ENCODE results near the gene ATP5ME.
A peak's percentile ranks its signal among the peaks of the same experiment; 100 is the strongest.

ATP5ME gene

GRCh38 chr4:627347-628125 lies 46.5 kb downstream of the ATP5ME start:
- Histone ChIP-seq H3K9me3 (ENCODE audit: insufficient read depth, low read length) (peaks cover 14% of the 10 kb centered on the region; the same call in 1 of the 2 replicates), H3K4me1 (ENCODE audit: insufficient read depth, insufficient read length) (peaks cover 45% of the 10 kb centered on the region), H3K36me3 (ENCODE audit: insufficient read depth, insufficient read length, low read length) (no peaks in the 10 kb centered on the region), H3K4me3 (ENCODE audit: insufficient read length, low read depth) (no peak overlapping the region), H3K9ac (ENCODE audit: insufficient read length, low read depth) (no peak overlapping the region), H3K27me3 (ENCODE audit: insufficient read depth, insufficient read length) (no peaks in the 10 kb centered on the region)
- TF ChIP-seq SUZ12 (IDR thresholded peaks at IDR 0.05; ENCODE audit: extremely low read depth, insufficient read depth, insufficient read length) (no peak), YY1 (IDR thresholded peaks at IDR 0.05; ENCODE audit: insufficient read depth, insufficient read length) (no peak), ZNF274 (IDR thresholded peaks at IDR 0.05; ENCODE audit: low read depth, low read length) (no peak)
- no peak for DNase-seq (ENCODE audit: low read depth, low spot score)

- no peaks in the 10 kb centered on the region for H3K27me3 ChIP-seq (ENCODE audit: insufficient read depth, insufficient read length)
- TF ChIP-seq ZNF274 (IDR thresholded peaks at IDR 0.05; ENCODE audit: low read depth, low read length) (no peak), SUZ12 (IDR thresholded peaks at IDR 0.05; ENCODE audit: extremely low read depth, insufficient read depth, insufficient read length) (no peak), YY1 (IDR thresholded peaks at IDR 0.05; ENCODE audit: insufficient read depth, insufficient read length) (no peak)
- H3K9me3 ChIP-seq (ENCODE audit: insufficient read depth, low read length), result peaks cover 3% of the 10 kb centered on the region; the same call in 1 of the 2 replicates
- H3K4me3 ChIP-seq (ENCODE audit: insufficient read length, low read depth), result peak overlapping the region; percentile 3
- peaks cover 45% of the 10 kb centered on the region for H3K4me1 ChIP-seq (ENCODE audit: insufficient read depth, insufficient read length)
- no peaks in the 10 kb centered on the region for H3K36me3 ChIP-seq (ENCODE audit: insufficient read depth, insufficient read length, low read length)
- DNase-seq (ENCODE audit: low read depth, low spot score), result no peak
- peak overlapping the region; percentile 68 for H3K9ac ChIP-seq (ENCODE audit: insufficient read length, low read depth)
These were observed 47.6 kb downstream of the ATP5ME start for GRCh38 chr4:626201-627091.

GRCh38 chr4:625631-626161 lies 48.4 kb downstream of the ATP5ME start:
- H3K36me3 ChIP-seq (ENCODE audit: insufficient read depth, insufficient read length, low read length), result no peaks in the 10 kb centered on the region
- no peaks in the 10 kb centered on the region for H3K9me3 ChIP-seq (ENCODE audit: insufficient read depth, low read length)
- DNase-seq (ENCODE audit: low read depth, low spot score), result no peak
- TF ChIP-seq SUZ12 (IDR thresholded peaks at IDR 0.05; ENCODE audit: extremely low read depth, insufficient read depth, insufficient read length) (no peak), YY1 (IDR thresholded peaks at IDR 0.05; ENCODE audit: insufficient read depth, insufficient read length) (no peak), ZNF274 (IDR thresholded peaks at IDR 0.05; ENCODE audit: low read depth, low read length) (no peak)
- H3K9ac ChIP-seq (ENCODE audit: insufficient read length, low read depth), result peak overlapping the region; percentile 68
- no peaks in the 10 kb centered on the region for H3K27me3 ChIP-seq (ENCODE audit: insufficient read depth, insufficient read length)
- peaks cover 45% of the 10 kb centered on the region for H3K4me1 ChIP-seq (ENCODE audit: insufficient read depth, insufficient read length)
- peak overlapping the region; percentile 3 for H3K4me3 ChIP-seq (ENCODE audit: insufficient read length, low read depth)

GRCh38 chr4:624705-625590 lies 49.1 kb downstream of the ATP5ME start, which contains the start of gene PDE6B:
Gene PDE6B (plus strand): TSS chr4:625573. CDS start chr4:625627, 54 bp downstream.
- H3K27me3 ChIP-seq (ENCODE audit: insufficient read depth, insufficient read length), result no peaks in the 10 kb centered on the region
- no peaks in the 10 kb centered on the region for H3K36me3 ChIP-seq (ENCODE audit: insufficient read depth, insufficient read length, low read length)
- peak; percentile 61 for DNase-seq (ENCODE audit: low read depth, low spot score)

GRCh38 chr4:623914-624566 lies 50.0 kb downstream of the ATP5ME start:
- no peaks in the 10 kb centered on the region for H3K36me3 ChIP-seq (ENCODE audit: insufficient read depth, insufficient read length, low read length)
- peak overlapping the region; percentile 53 for H3K9ac ChIP-seq (ENCODE audit: insufficient read length, low read depth)
- no peaks in the 10 kb centered on the region for H3K9me3 ChIP-seq (ENCODE audit: insufficient read depth, low read length)
- no peak overlapping the region for H3K4me3 ChIP-seq (ENCODE audit: insufficient read length, low read depth)
- no peaks in the 10 kb centered on the region for H3K27me3 ChIP-seq (ENCODE audit: insufficient read depth, insufficient read length)
- TF ChIP-seq YY1 (IDR thresholded peaks at IDR 0.05; ENCODE audit: insufficient read depth, insufficient read length), result no peak
- peaks cover 38% of the 10 kb centered on the region for H3K4me1 ChIP-seq (ENCODE audit: insufficient read depth, insufficient read length)
- no peak for DNase-seq (ENCODE audit: low read depth, low spot score)

More at GRCh38 chr4:624705-625590, 49.1 kb downstream of the ATP5ME start, which contains the start of gene PDE6B:
- Histone ChIP-seq H3K9me3 (ENCODE audit: insufficient read depth, low read length) (no peaks in the 10 kb centered on the region), H3K9ac (ENCODE audit: insufficient read length, low read depth) (peak within 1 kb of the TSS; percentile 68), H3K4me3 (ENCODE audit: insufficient read length, low read depth) (peak within 1 kb of the TSS; percentile 3), H3K4me1 (ENCODE audit: insufficient read depth, insufficient read length) (peaks cover 41% of the 10 kb centered on the region)
- TF ChIP-seq YY1 (IDR thresholded peaks at IDR 0.05; ENCODE audit: insufficient read depth, insufficient read length) (no peak), ZNF274 (IDR thresholded peaks at IDR 0.05; ENCODE audit: low read depth, low read length) (no peak), SUZ12 (IDR thresholded peaks at IDR 0.05; ENCODE audit: extremely low read depth, insufficient read depth, insufficient read length) (no peak)
